Activated CD8-positive, alpha-beta memory T cell treated with anti-CD3 and anti-CD28 coated beads for 24 hours (primary cell): ENCODE measurements around the gene PNPLA2.

ENCODE experiments used
- DNase-seq: peaks from one replicate; pipeline ENCODE4 v3.0.0-alpha.2; 2020

Gene PNPLA2

GRCh38 chr11:819943-820649 is 1.4 kb downstream of the PNPLA2 start:
- peak; percentile 94 for DNase-seq

DNA sequence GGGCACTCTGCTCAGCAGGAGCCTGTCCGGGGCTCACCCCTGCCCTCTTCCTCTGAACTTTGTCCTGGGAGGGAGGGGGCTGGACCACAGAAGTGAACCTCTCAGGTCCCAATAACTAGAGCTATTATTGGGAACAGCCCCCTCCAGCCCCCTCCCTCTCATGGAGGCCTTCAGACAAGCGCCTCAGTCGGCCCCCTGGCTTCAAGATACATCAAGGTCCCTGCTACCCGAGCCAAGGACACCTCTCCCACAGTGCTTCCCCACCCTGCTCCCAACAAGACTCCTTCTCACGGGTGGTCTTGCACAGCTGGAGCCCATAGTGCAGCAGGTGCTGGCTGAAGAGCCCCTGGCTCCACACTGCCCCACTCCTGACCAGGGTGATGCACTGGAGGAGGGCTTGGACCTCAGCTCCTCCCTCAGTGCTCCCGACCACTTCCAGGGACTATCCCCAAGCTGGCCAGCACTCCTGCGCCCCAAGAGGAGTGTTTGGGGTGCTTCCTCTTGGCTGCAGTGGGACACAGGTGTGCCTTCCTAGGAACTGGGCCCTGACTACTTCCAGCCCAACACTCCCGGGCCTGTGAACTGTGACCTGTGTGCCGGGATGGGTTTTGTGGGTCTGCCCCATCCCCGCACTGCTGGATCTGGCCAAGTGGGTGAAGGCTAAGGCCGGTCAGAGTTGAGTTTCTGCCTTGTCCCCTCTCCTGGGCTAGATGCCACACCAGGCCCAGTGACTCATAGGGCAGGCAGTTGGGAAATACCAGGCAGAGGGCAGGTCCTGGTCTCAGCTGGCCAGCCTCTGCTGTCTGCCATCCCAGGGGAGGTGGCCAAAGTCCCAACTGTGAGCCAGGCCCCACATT is 2.2 kb downstream of the PNPLA2 start:
- DNase-seq = no peak

GRCh38 chr11:821512-822371 is 3.0 kb downstream of the PNPLA2 start:
- DNase-seq = no peak

GRCh38 chr11:823441-824291 is 5.0 kb downstream of the PNPLA2 start:
- DNase-seq = no peak

GRCh38 chr11:824292-824880 is 5.7 kb downstream of the PNPLA2 start:
- DNase-seq = no peak

DNA sequence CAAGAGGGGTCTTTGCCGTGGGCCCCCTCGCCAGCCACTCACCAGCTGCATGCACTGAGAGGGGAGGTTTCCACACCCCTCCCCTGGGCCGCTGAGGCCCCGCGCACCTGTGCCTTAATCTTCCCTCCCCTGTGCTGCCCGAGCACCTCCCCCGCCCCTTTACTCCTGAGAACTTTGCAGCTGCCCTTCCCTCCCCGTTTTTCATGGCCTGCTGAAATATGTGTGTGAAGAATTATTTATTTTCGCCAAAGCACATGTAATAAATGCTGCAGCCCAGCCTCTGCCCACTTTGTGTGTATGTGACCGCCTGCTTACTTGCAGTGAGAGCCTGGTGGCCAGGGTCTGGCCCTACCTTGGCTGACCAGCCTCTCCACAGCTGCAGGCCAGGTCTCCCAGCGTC is 6.2 kb downstream of the PNPLA2 start:
- DNase-seq = no peak

- no peak for DNase-seq
Observed at GRCh38 chr11:825366-826226, 6.9 kb downstream of the PNPLA2 start.

- DNase-seq = no peak
Observed at GRCh38 chr11:826227-826621, 7.5 kb downstream of the PNPLA2 start.

- no peak for DNase-seq
Observed at GRCh38 chr11:826836-827145, 8.1 kb downstream of the PNPLA2 start.

GRCh38 chr11:827146-827896 is 8.6 kb downstream of the PNPLA2 start:
- DNase-seq = peak; percentile 70

DNA sequence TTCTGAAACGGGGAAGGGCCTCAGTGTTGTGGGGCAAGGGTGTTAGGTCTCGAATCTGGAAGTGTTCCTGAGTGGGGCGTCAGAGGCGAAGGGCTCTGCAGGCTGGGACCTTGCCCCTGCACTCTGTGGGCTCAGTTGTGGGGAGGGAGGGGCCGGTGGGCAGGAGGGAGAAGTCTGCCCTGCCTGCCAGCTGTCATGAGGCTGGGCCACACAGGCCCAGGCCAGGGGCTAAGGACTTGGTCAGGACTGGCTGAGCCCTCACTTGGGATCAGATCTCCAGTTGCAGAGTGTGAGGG is 9.1 kb downstream of the PNPLA2 start, which contains the start of gene CRACR2B:
TSS of gene CRACR2B (plus strand) at position 23 of the 296 bp plus-strand sequence. CDS start 689 bp downstream, outside the sequence.
- DNase-seq = no peak

DNA sequence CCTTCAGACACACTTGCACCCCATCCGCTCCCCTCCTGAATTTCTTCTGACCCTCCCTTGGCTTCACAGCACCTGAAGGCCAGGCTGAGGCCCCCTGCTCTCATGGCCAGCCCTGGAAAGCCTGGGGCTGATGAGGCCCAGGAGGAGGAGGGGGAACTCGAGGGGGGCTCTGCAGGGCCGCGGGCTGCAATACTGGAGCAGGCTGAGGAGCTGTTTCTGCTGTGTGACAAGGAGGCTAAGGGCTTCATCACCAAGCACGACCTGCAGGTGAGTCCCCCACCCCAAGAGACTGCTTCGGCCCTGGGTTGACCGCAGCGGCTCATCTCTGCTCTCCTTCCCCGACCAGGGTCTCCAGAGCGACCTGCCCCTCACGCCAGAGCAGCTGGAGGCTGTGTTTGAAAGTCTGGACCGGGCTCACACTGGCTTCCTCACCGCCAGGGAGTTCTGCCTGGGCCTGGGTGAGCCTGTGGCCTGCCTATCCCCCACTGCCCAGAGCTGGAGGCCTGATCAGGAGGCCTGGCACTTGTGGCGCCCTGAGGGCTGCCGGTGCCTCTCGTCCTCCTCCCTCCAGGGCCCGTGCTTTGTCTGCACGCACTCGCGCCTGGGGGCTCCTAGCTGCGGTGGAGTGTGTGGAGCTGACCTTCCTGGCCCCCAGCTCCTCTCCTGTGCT is 9.9 kb downstream of the PNPLA2 start:
- DNase-seq = no peak

DNA sequence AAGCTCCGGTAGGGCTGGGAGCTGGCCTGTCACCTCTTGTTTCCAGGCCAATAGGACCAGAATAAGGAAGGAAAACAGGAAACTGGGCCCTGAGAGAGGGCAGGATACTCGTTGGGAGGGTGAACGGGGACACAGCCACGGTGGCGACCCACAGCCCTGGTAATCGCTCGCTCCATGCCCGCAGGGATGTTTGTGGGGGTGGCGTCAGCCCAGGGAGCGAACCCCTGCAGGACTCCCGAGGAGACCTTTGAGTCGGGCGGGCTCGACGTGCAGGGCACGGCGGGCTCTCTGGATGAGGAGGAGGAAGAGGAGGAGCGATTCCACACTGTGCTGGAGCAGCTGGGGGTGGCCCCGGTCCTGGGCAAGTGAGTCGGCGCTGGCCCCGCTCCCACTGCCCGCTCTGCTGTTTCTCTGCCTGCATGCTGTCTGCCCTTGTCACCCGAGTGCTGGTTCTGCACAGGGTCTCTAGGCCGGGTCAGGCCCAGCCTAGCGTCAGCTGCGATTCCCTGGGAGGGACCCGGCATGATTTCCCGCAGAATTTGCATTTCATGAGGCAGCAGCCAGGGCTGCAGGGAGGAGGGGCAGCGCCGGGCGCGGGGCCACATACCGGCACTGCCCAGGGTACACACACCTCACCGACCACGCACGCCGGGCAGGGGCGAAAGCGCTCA is 10.6 kb downstream of the PNPLA2 start:
- DNase-seq = peak; percentile 60

GRCh38 chr11:829847-830294 is 11.2 kb downstream of the PNPLA2 start:
- DNase-seq = peak; percentile 61

DNA sequence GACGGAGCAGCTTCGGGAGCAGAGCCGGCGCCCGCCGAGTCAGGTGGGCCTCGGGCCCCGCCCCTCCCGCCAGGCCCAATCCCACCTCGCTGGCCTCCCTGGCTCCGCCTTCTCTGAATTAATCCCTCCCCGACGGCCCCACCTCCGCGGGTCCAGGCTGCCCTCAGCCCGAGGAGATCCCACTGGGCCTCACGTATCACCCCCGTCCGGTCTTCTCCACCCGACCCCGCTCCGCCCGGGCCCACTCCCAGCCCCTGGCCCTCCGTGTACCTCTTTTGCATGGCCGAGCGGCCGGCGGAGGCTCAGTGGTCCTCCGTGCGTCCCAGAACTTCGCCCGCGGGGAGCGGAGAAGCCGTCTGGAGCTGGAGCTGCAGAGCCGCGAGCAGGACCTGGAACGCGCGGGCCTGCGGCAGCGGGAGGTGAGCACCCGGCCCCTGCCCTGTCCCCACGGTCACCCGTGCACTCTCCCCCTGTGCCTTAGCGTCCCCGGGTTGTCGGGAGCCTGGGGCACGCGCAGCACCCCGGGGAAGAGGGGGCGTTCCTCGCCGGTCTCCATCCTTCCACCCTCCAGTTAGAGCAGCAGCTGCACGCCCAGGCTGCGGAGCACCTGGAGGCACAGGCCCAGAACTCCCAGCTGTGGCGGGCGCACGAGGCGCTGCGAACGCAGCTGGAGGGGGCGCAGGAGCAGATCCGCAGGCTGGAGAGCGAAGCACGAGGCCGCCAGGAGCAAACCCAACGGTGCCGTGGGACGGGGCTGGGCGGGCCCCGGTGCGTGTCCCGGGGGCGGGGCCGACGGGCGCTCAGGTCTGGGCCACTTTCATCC is 11.8 kb downstream of the PNPLA2 start:
- DNase-seq = peak; percentile 84

DNA sequence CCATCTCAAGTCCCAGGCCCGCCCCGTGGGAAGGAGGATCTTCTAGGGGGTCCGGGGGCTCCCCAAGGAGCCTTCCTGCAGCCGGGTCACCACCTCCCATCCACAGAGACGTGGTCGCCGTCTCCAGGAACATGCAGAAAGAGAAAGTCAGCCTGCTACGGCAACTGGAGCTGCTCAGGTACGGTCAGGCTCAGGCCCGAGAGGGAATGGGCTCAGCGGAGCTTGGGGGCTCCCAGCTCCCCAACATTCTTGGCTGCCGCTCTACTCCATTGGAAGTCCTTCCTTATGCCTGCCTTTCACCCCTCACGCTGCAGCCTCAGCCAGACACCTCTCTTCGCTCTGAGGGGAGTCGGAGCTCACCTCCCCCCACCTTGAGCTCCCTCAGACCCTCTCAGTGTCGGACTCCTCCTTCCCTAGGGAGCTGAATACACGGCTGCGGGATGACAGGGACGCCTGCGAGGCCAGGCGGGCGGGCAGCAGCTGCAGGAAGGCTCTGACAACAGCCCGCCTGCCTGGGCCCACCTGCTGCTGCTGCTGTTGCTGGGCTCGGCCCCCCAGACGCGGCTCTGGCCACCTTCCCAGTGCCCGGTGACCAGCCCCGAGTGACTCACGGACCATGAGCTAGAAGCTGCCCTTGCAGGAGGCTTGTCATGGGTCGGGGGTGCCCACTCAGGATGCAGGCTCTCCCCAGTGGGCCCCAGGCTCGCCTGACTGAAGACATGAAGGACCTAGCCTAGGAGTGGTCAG is 12.6 kb downstream of the PNPLA2 start:
- DNase-seq = peak; percentile 61

GRCh38 chr11:831961-832528 is 13.3 kb downstream of the PNPLA2 start:
- peak; percentile 61 for DNase-seq
